ENCODE measurements around the gene ACTN3. TPM values are rescaled to one million over a fixed set of nuclear protein-coding genes. Genes with fewer than 3 reads are reported as not detected.

ACTN3 gene
- total and polyA plus RNA-seq, 12 donors, result 0.06 to 0.26 (median 0.13) TPM; not detected in 7

DNA sequence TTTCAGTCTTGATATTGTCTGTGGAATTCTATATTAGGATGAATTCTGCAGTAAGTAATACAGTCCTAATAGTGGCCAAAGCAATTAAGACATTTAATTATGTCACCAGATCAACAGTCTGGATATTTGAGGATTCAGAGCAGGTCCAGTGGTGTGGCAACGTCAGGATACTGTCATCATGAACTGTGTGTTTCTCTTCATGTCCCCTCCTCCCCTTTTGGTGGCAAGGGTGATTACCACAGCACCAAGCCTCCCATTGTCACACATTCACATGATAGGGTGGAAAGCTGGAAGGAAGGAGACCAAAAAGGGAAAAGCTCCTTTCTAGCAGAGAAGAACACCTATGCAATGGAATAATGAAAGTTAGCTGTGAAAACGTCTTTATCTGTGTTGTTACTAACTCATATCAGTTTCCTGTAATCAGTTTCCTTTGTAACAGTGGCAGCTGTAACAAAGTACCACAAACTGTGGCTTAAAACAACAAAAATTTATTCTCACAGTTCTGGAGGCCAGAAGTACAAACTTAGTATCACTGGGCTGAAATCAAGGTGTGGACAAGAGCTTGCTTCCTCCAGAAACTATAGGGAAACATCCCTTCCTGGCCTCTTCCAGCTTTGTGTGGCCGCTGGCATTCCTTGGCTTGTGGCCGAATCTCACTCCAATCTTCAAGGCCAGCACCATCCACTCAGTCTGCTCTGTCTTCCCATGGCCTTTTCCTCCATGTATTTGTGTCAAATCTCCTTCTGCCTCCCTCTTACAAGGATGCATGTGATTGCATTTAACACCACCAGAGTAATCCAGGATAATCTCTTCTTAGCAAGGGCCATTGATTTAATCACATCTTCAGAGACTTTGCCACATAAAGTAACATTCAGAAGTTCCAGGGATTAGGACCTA lies 63.3 kb downstream of the ACTN3 start:
- Histone ChIP-seq H3K9me3 (replicated peaks in 1 of 3) (no peaks in the 10 kb centered on the region), H3K27ac (no peak overlapping the region), H3K4me3 (no peak overlapping the region), H3K27me3 (no peaks in the 10 kb centered on the region), H3K4me1 (replicated peaks in 1 of 2) (peaks cover 12 to 17% of the 10 kb centered on the region in 2 donors), H3K36me3 (replicated peaks in 1 of 2) (peaks cover 0 to 14% of the 10 kb centered on the region in 2 donors)
- intact Hi-C loops (cut with DNase I), result no loop called here
- DNase-seq, result no peak
- TF ChIP-seq, protein P1, sequence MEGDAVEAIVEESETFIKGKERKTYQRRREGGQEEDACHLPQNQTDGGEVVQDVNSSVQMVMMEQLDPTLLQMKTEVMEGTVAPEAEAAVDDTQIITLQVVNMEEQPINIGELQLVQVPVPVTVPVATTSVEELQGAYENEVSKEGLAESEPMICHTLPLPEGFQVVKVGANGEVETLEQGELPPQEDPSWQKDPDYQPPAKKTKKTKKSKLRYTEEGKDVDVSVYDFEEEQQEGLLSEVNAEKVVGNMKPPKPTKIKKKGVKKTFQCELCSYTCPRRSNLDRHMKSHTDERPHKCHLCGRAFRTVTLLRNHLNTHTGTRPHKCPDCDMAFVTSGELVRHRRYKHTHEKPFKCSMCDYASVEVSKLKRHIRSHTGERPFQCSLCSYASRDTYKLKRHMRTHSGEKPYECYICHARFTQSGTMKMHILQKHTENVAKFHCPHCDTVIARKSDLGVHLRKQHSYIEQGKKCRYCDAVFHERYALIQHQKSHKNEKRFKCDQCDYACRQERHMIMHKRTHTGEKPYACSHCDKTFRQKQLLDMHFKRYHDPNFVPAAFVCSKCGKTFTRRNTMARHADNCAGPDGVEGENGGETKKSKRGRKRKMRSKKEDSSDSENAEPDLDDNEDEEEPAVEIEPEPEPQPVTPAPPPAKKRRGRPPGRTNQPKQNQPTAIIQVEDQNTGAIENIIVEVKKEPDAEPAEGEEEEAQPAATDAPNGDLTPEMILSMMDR (IDR thresholded peaks at IDR 0.05), result no peak
- TF ChIP-seq POLR2A (IDR thresholded peaks at IDR 0.05), result no peak
- 38 to 53% (median 49%) methylated on average over 4 of the region's 4 CpGs for WGBS, 4 donors

DNA sequence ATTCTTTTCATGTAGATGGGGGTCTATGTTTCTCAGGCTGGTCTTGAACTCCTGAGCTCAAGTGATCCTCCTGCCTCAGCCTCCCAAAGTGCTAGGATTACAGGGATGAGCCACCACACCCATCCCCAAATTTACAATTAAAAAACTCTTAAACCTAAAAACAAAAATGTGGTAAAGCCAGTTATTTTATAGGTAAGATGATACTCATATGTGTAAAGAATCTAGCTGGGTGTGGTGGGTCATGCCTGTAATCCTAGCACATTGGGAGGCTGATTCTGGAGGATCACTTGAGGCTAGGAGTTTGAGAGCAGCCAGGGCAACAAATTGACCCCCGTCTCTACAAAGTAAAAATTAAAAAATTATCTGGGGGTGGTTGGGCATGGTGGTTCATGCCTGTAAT lies 65.8 kb downstream of the ACTN3 start:
- H3K4me3 ChIP-seq, result no peak overlapping the region
- H3K9me3 ChIP-seq (replicated peaks in 1 of 3), result no peaks in the 10 kb centered on the region
- no peaks in the 10 kb centered on the region for H3K27me3 ChIP-seq
- no peak for DNase-seq
- no peak for TF ChIP-seq POLR2A (IDR thresholded peaks at IDR 0.05)
- TF ChIP-seq, protein P1 (IDR thresholded peaks at IDR 0.05), result no peak
- H3K36me3 ChIP-seq (replicated peaks in 1 of 2), result no peaks in the 10 kb centered on the region
- WGBS, 4 donors, result 86 to 95% (median 92%) methylated on average over 1 of the region's 1 CpG
- peaks cover 7 to 14% of the 10 kb centered on the region in 2 donors for H3K4me1 ChIP-seq (replicated peaks in 1 of 2)
- intact Hi-C loops (cut with DNase I), result no loop called here
- no peak overlapping the region for H3K27ac ChIP-seq

Other genes with a start within 250 kb of the ACTN3 start
- 10 to 100 TPM in 7 of 9 donors, 1 to 10 TPM in 2; 3.8 to 21.7 (median 15.1) TPM for gene CD248, start 229.9 kb upstream of the ACTN3 start, total RNA-seq
- gene CD248, start 229.9 kb upstream of the ACTN3 start, polyA plus RNA-seq, result 10 to 100 TPM in 2 of 3 donors, 1 to 10 TPM in 1; 4.2 to 28.0 (median 19.2) TPM
- gene RIN1, start 210.5 kb upstream of the ACTN3 start, total RNA-seq, result 10 to 100 TPM in 2 of 9 donors, 1 to 10 TPM in 7; 1.8 to 13.1 (median 6.3) TPM
- 10 to 100 TPM in 2 of 3 donors, 1 to 10 TPM in 1; 1.6 to 15.2 (median 10.9) TPM for gene RIN1, start 210.5 kb upstream of the ACTN3 start, polyA plus RNA-seq
- 10 to 100 TPM; 22.4 to 52.4 (median 41.6) TPM for gene BRMS1, start 201.8 kb upstream of the ACTN3 start, total RNA-seq
- gene BRMS1, start 201.8 kb upstream of the ACTN3 start, polyA plus RNA-seq, result 10 to 100 TPM; 41.1 to 55.3 (median 53.8) TPM
- 100 to 1,000 TPM in 1 of 9 donors, 10 to 100 TPM in 8; 36.1 to 115 (median 61.8) TPM for gene B4GAT1, start 199.3 kb upstream of the ACTN3 start, total RNA-seq
- 10 to 100 TPM; 20.8 to 31.5 (median 24.6) TPM for gene B4GAT1, start 199.3 kb upstream of the ACTN3 start, polyA plus RNA-seq
- 1 to 10 TPM in 6 of 9 donors, under 1 TPM in 2, not detected in 1; 0.84 to 2.5 (median 1.2) TPM for gene SLC29A2, start 175.1 kb upstream of the ACTN3 start, total RNA-seq
- 1 to 10 TPM in 2 of 3 donors, under 1 TPM in 1; 0.48 to 4.7 (median 4.5) TPM for gene SLC29A2, start 175.1 kb upstream of the ACTN3 start, polyA plus RNA-seq
- under 1 TPM in 3 of 9 donors, not detected in 6; 0.06 to 0.55 (median 0.47) TPM for gene NPAS4, start 125.9 kb upstream of the ACTN3 start, total RNA-seq
- under 1 TPM; 0.24 to 0.72 (median 0.26) TPM for gene NPAS4, start 125.9 kb upstream of the ACTN3 start, polyA plus RNA-seq
- gene MRPL11, start 108.1 kb upstream of the ACTN3 start, total RNA-seq, result 10 to 100 TPM; 27.7 to 53.8 (median 33.9) TPM
- gene MRPL11, start 108.1 kb upstream of the ACTN3 start, polyA plus RNA-seq, result 10 to 100 TPM; 22.3 to 40.6 (median 27.3) TPM
- 10 to 100 TPM in 8 of 9 donors, 1 to 10 TPM in 1; 10.0 to 34.3 (median 21.1) TPM for gene PELI3, start 80.0 kb upstream of the ACTN3 start, total RNA-seq
- gene PELI3, start 80.0 kb upstream of the ACTN3 start, polyA plus RNA-seq, result 10 to 100 TPM in 2 of 3 donors, 1 to 10 TPM in 1; 6.4 to 24.5 (median 13.0) TPM
- 10 to 100 TPM; 25.5 to 70.9 (median 43.3) TPM for gene DPP3, start 66.5 kb upstream of the ACTN3 start, total RNA-seq
- 10 to 100 TPM; 23.6 to 27.2 (median 24.3) TPM for gene DPP3, start 66.5 kb upstream of the ACTN3 start, polyA plus RNA-seq
- 100 to 1,000 TPM in 2 of 9 donors, 10 to 100 TPM in 7; 27.7 to 132 (median 56.8) TPM for gene BBS1, start 36.3 kb upstream of the ACTN3 start, total RNA-seq
- 10 to 100 TPM; 24.1 to 39.5 (median 26.7) TPM for gene BBS1, start 36.3 kb upstream of the ACTN3 start, polyA plus RNA-seq
- gene ZDHHC24, start 855 bp upstream of the ACTN3 start, total RNA-seq, result 10 to 100 TPM in 8 of 9 donors, 1 to 10 TPM in 1; 9.4 to 34.7 (median 21.7) TPM
- gene ZDHHC24, start 855 bp upstream of the ACTN3 start, polyA plus RNA-seq, result 10 to 100 TPM in 1 of 3 donors, 1 to 10 TPM in 2; 8.6 to 12.8 (median 9.7) TPM
- gene CTSF, start 21.7 kb downstream of the ACTN3 start, total RNA-seq, result 100 to 1,000 TPM in 8 of 9 donors, 10 to 100 TPM in 1; 57.4 to 264 (median 181) TPM
- 10 to 100 TPM; 37.0 to 54.6 (median 44.4) TPM for gene CTSF, start 21.7 kb downstream of the ACTN3 start, polyA plus RNA-seq
- under 1 TPM; 0.30 to 0.84 (median 0.50) TPM for gene CCDC87, start 46.2 kb downstream of the ACTN3 start, total RNA-seq
- gene CCDC87, start 46.2 kb downstream of the ACTN3 start, polyA plus RNA-seq, result under 1 TPM; 0.13 to 0.90 (median 0.24) TPM
- gene CCS, start 46.3 kb downstream of the ACTN3 start, total RNA-seq, result 10 to 100 TPM; 21.9 to 83.5 (median 43.8) TPM
- 100 to 1,000 TPM in 2 of 3 donors, 10 to 100 TPM in 1; 22.7 to 204 (median 188) TPM for gene CCS, start 46.3 kb downstream of the ACTN3 start, polyA plus RNA-seq
- 100 to 1,000 TPM in 1 of 9 donors, 10 to 100 TPM in 8; 32.3 to 106 (median 44.1) TPM for gene RBM14, start 69.7 kb downstream of the ACTN3 start, total RNA-seq
- gene RBM14, start 69.7 kb downstream of the ACTN3 start, polyA plus RNA-seq, result 10 to 100 TPM; 29.1 to 96.7 (median 39.1) TPM
- gene RBM4, start 91.8 kb downstream of the ACTN3 start, total RNA-seq, result 100 to 1,000 TPM in 7 of 9 donors, 10 to 100 TPM in 2; 89.9 to 243 (median 139) TPM
- gene RBM4, start 91.8 kb downstream of the ACTN3 start, polyA plus RNA-seq, result 100 to 1,000 TPM in 1 of 3 donors, 10 to 100 TPM in 2; 70.0 to 205 (median 79.4) TPM
- 10 to 100 TPM in 8 of 9 donors, 1 to 10 TPM in 1; 9.9 to 40.3 (median 18.9) TPM for gene RBM4B, start 131.0 kb downstream of the ACTN3 start, total RNA-seq
- 10 to 100 TPM; 20.9 to 29.8 (median 23.3) TPM for gene RBM4B, start 131.0 kb downstream of the ACTN3 start, polyA plus RNA-seq
- gene SPTBN2, start 182.3 kb downstream of the ACTN3 start, total RNA-seq, result 10 to 100 TPM in 8 of 9 donors, 1 to 10 TPM in 1; 7.2 to 81.8 (median 63.7) TPM
- 10 to 100 TPM; 19.7 to 78.9 (median 28.5) TPM for gene SPTBN2, start 182.3 kb downstream of the ACTN3 start, polyA plus RNA-seq